Hepatocyte (in vitro differentiated cells): Measurements from ENCODE around the gene DBNDD2.

Experiments used
- EZH2 ChIP-seq: fragments of 200-600 bp; sonication (generic); IDR thresholded peaks from 2 replicates; pipeline ENCODE4 v1.6.1; 2016; ENCODE audit warnings: antibody characterized with exemption, mild to moderate bottlenecking, borderline replicate concordance
- TF ChIP-seq, protein P1 (sequence below): fragments of 200-600 bp; sonication (generic); IDR thresholded peaks from 2 replicates; pipeline ENCODE4 v1.5.1; 2016; ENCODE audit warnings: antibody characterized with exemption, mild to moderate bottlenecking; ENCODE audit not compliant: poor library complexity

DNA sequence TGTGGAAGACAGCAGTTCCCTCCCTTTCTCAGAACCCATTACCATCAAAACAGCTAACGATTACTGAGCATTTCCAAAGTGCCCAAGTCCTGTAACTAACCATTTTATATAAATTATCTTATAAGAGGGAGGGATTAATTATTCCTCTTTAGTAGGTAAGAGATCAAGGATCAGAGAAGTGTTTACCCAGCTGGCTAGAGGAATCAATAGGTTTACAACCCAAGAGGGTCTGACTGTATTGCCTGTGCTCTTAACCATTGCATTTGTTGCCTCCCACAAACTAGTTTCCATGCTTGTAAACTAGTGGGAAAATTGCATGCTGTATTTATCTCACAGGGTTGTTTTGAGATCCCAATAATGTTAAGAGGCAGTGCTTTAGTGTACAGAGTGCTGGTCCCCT, 3.7 kb upstream of the DBNDD2 start:
- TF ChIP-seq, protein P1, sequence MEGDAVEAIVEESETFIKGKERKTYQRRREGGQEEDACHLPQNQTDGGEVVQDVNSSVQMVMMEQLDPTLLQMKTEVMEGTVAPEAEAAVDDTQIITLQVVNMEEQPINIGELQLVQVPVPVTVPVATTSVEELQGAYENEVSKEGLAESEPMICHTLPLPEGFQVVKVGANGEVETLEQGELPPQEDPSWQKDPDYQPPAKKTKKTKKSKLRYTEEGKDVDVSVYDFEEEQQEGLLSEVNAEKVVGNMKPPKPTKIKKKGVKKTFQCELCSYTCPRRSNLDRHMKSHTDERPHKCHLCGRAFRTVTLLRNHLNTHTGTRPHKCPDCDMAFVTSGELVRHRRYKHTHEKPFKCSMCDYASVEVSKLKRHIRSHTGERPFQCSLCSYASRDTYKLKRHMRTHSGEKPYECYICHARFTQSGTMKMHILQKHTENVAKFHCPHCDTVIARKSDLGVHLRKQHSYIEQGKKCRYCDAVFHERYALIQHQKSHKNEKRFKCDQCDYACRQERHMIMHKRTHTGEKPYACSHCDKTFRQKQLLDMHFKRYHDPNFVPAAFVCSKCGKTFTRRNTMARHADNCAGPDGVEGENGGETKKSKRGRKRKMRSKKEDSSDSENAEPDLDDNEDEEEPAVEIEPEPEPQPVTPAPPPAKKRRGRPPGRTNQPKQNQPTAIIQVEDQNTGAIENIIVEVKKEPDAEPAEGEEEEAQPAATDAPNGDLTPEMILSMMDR: no peak
- no peak for TF ChIP-seq EZH2
